T-helper 9 cell (primary cell): ENCODE data around the gene RRBP1.

ENCODE experiments used
- DNase-seq: peaks from one replicate; pipeline ENCODE4 v3.0.0-alpha.2; 2020

The RRBP1 gene

GRCh38 chr20:17633221-17633849, 48.7 kb downstream of the RRBP1 start:
- DNase-seq = no peak

- DNase-seq = no peak
Measured at GRCh38 chr20:17631576-17632319, 50.3 kb downstream of the RRBP1 start.

GRCh38 chr20:17630806-17631195, 51.2 kb downstream of the RRBP1 start:
- DNase-seq = no peak

DNA sequence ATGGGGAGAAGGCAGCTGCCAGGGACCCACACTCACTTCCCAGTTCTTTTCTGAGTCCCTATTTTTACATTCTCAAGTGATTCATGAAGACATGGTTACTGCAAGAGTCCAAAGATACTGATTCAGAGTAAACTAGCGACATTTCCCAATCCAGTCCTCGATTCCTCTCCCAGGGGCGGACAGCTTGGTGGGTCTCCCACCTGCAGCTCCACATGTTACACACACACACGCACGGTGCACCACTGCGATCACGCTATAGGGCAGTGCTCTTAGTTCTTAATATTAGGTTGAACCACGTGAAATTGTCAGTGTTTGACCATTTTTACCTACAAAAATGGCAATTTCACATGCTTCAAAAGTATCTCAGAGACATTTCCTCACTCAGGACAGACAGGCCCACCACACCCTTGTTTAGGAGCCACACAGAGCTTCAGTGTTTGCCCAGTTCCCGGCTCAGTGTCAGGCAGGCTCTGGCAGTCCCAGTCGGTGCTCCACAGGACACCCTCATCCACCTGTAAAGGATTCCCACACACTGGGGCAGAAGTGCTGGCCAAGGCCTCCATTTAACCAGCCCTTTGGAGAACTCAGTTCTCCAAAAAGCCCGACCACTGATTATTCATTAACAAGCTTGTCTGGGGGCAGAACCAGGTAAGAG, 51.8 kb downstream of the RRBP1 start:
- DNase-seq = no peak

- no peak for DNase-seq
Measured at GRCh38 chr20:17629678-17630089, 52.4 kb downstream of the RRBP1 start.

DNA sequence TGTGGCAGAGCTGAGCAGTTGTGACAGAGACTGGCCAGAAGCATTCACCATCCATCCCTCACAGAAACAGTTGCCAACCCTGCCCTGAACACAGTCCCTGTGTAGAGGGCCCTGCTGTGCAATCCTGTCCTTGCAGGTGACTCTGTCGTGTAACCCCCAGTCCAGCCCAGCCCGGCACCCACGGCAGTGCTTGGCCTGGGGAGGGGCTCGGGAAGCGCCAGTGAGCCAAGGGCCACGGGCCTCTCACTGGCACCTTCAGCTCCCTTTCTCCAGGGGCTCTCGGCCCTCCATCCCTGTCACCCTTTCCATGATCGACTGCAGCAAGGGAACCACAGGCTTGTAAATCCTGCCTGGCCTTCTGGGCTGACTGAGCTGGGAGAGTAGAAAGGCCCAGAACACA, 53.0 kb downstream of the RRBP1 start:
- DNase-seq = no peak

- DNase-seq = no peak
Measured at GRCh38 chr20:17628101-17628841, 53.8 kb downstream of the RRBP1 start.

GRCh38 chr20:17627101-17627955, 54.7 kb downstream of the RRBP1 start:
- DNase-seq = no peak

DNA sequence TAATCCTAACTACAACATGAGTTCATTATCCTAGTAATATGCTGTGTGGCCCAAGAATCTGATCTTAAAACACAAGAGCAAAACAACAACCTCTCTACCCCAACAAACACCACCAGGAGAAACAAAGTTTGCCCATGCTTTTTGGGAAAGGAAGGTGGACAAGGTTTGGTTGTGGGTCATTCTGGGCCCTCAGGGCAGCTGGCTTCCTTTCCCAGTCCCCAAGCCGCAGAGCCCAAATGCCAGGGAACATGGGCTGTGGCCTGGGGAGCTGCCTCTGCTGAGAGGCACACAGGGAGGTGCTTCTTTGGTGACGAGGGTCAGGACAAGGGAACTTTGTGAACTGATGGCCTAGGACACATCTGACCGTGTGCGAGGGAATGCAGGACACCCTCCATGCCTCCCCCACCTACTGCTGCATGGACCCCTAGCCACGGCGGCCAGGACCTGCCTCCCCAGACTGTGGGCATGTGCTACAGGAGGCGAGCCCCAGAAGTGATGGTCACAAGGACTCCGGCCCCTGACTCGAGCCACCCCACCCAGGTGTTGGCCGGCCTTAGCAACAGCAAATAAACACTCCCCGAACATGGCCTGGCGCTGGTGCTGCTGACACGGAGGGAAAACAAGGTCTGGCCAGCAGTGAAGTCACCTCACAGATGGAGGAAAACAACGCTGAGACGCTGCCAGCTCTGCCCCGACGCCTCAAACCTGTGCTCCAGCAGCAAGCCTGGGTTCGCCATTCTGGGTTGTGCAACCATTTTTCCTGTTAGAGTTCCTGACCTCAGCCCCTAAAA, 55.6 kb downstream of the RRBP1 start:
- no peak for DNase-seq

DNA sequence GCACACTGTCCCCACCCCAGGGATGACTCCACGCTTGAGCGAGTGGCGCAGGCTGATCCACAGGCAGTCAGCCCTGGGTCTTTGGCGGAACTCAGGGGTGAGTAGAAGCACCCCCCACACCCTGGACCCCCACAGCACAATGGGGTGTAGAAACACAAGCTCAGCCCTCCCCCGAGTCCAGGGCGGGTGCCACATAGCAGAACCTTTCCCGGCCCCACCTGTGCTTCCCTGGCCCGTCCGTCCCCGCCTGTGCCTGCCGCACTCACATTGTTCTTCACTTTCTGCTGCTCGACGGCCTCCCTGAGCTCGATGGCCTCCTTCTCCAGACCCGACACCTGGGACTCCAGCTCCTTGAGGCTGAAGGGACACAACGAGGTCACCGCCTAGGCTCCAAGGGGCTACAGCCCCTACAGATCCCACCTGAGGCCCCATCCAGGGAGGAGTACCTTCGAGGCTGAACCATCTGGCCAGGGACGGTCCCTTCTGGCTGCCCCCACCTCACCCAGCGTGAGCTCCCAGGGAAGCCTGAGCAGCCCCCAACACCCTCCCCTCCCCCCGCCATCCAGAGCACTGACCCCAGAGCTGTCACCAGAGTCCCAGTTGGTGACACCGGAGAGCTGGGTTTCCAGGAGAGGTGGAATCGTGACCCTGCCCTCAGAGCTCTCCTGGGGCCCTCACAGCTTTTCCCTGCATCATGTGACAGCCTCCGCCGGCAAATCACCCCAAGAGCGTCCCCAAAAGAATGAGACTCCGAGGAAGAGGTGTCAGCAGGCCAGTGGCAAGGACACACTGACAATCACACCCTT, 56.6 kb downstream of the RRBP1 start:
- DNase-seq = no peak

GRCh38 chr20:17624551-17625245, 57.3 kb downstream of the RRBP1 start:
- no peak for DNase-seq

DNA sequence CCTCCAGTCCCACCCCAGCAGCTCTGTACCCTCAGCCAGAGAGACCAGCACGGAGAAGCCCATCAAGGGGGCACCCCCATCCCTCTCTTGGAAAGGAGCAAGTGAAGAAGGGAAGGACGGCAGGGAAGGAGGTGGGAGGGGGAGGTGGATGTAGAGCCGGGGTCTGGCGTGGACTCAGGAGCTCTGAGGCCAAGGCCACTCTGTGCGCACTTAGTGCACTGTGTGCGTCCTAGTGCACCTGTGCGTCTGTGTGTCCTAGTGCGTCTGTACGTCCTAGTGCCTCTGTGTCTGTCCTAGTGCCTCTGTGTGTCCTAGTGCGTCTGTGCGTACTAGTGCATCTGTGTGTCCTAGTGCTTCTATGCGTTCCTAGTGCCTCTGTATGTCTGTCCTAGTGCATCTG, 58.0 kb downstream of the RRBP1 start:
- no peak for DNase-seq

- DNase-seq = no peak
Measured at GRCh38 chr20:17622851-17623508, 59.1 kb downstream of the RRBP1 start.

GRCh38 chr20:17622086-17622850, 59.8 kb downstream of the RRBP1 start:
- DNase-seq = no peak

DNA sequence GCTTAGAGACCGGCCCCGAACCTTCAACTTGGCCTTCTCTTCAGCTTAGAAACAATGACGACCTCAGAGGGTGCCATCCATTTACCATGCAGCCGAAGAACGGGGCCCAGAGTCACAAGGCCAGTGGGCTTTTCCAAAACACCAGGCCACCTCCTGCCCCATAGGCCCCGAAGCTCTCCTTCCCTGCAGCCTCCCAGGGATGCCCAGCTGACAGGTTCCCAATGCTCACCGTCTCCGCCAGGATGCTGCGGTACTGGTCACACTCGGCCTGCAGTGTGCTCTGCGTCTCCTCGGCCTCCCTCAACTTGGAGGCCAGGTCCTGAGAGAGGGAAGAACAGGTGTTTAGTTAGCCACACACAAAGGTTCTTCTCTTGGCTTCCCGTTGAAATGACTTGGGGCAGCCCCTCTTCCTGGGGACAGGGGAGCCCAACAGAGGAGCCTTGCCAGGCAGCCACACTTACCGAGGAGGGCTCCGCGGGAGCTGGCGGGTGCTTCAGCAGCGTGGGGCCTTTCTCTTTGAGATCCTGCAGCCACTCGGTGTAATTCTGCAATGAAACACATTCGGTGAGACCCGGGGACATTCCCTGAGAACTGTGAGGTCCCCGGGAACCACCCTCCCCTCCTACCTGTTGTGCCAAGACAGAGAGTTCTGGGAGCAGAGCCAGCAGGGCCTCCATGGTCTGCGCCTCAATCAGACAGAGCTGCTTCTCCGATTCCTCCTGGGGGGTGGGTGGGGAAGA, 60.6 kb downstream of the RRBP1 start:
- DNase-seq = no peak

DNA sequence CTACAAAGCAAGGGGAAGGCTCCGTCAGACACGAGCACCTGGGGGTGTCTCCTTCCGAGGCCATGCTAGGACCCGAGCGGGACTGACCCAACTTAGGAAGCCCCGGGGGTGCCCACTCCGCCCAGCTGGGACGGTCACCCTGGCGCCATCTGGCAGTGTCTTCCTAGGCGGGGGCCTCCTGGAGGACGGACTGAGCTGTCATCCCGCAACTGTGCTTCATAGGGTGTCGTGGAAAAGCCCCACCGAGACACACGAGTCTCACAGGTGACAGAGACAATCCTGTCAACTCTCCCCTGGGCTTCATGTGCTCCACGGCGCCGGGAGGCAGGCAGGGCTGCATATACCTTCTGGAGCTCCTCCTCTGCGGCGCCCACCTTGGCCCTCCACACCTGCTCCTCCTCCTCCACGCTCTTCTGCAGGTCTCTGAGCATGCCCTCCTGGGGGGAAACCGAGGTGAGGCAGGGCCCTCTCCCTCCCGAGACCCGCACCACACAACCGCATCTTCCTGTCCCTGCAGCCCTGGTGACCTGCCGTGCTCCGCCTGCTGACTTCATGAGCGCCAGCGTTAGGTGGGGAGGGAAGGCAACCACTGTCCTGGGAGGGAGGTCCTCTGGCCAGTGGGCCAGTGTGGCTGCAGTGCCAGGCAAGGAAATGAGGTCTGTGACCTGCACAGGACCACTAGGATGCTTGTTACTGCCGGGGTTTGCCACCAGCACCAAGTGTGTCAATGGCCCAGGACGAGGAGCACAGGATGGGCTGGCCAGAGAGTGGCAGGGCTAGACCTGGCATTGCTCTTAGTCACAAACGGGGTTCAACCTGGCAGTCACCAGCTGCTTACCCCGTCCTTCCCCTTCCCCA, 61.4 kb downstream of the RRBP1 start:
- DNase-seq = no peak
